CD4-positive, alpha-beta T cell treated with Interleukin-21 for 1 hour (primary cell): ENCODE data around the gene INCENP.
"Not testable (repeated sequence)": the region's sequence is repeated elsewhere in the genome, so short reads cannot be mapped to it uniquely, and the experiment has no call there.

Experiments used
- DNase-seq: peaks from one replicate; pipeline ENCODE4 v3.0.0-alpha.2; 2020

Gene INCENP

GRCh38 chr11:62172294-62172693, 48.5 kb downstream of the INCENP start:
- DNase-seq, result no peak

GRCh38 chr11:62176766-62177165, 53.0 kb downstream of the INCENP start:
- DNase-seq, result no peak

GRCh38 chr11:62179995-62180394, 56.2 kb downstream of the INCENP start:
- DNase-seq, result no peak

- no peak for DNase-seq
These were observed 57.3 kb downstream of the INCENP start for GRCh38 chr11:62181097-62181496.

- no peak for DNase-seq
These were observed 58.5 kb downstream of the INCENP start for GRCh38 chr11:62182147-62182891.

- no peak for DNase-seq
These were observed 62.4 kb downstream of the INCENP start for GRCh38 chr11:62186195-62186594.

- DNase-seq, result no peak
These were observed 66.2 kb downstream of the INCENP start, which contains the start of gene SCGB1D1 for GRCh38 chr11:62190011-62190410. Gene SCGB1D1, plus strand, starts transcription at chr11:62190216. Its CDS starts 69 bp downstream, at chr11:62190285.

- no peak for DNase-seq
These were observed 70.1 kb downstream of the INCENP start for GRCh38 chr11:62193952-62194351.

- DNase-seq, result not testable (repeated sequence)
These were observed 71.2 kb downstream of the INCENP start for GRCh38 chr11:62195010-62195409.

- no peak for DNase-seq
These were observed 72.1 kb downstream of the INCENP start for GRCh38 chr11:62195945-62196344.

GRCh38 chr11:62197400-62197799, 73.6 kb downstream of the INCENP start:
- not testable (repeated sequence) for DNase-seq

GRCh38 chr11:62201376-62201775, 77.6 kb downstream of the INCENP start:
- DNase-seq, result no peak
